RWPE2 (cell line): ENCODE data around the gene LRRC57.

ENCODE experiments used
- ATAC-seq: fragments of 200-7000 bp; cut with Tn5 transposase; 3 replicates; pipeline ENCODE4 v1.9.1; 2021; ENCODE audit warnings: low read depth
- DNase-seq: peaks from one replicate; pipeline ENCODE4 v3.0.0-alpha.2; 2020; ENCODE audit warnings: low spot score
- H3K27ac ChIP-seq: fragments of 450-650 bp; 2 replicates; pipeline ENCODE4 v1.5.1; 2017; ENCODE audit warnings: mild to moderate bottlenecking; ENCODE audit not compliant: poor library complexity, severe bottlenecking
- H3K27me3 ChIP-seq: fragments of 250-450 bp; sonication (Bioruptor Pico); 2 replicates; pipeline ENCODE4 v1.5.1; 2021; ENCODE audit warnings: mild to moderate bottlenecking, moderate library complexity; ENCODE audit not compliant: insufficient read depth, poor library complexity, severe bottlenecking
- H3K36me3 ChIP-seq: fragments of 250-450 bp; sonication (Bioruptor Pico); 2 replicates; pipeline ENCODE4 v1.5.1; 2020; ENCODE audit warnings: low read depth, mild to moderate bottlenecking, moderate library complexity
- H3K4me1 ChIP-seq: fragments of 250-450 bp; sonication (Bioruptor Pico); 2 replicates; pipeline ENCODE4 v1.5.1; 2021; ENCODE audit warnings: mild to moderate bottlenecking, moderate library complexity; ENCODE audit not compliant: insufficient read depth, poor library complexity, severe bottlenecking
- H3K4me3 ChIP-seq: fragments of 250-450 bp; sonication (Bioruptor Pico); 2 replicates; pipeline ENCODE4 v1.5.1; 2021; ENCODE audit warnings: mild to moderate bottlenecking, moderate library complexity; ENCODE audit not compliant: severe bottlenecking
- H3K9me3 ChIP-seq: fragments of 250-450 bp; sonication (Bioruptor Pico); 2 replicates; pipeline ENCODE4 v1.5.1; 2021; ENCODE audit warnings: mild to moderate bottlenecking, moderate library complexity; ENCODE audit not compliant: severe bottlenecking
- TF ChIP-seq, protein P1 (sequence below): fragments of 450-650 bp; IDR thresholded peaks from one replicate; pipeline ENCODE4 v1.5.1; 2017; ENCODE audit warnings: mild to moderate bottlenecking, moderate library complexity; ENCODE audit not compliant: poor library complexity, severe bottlenecking

Gene LRRC57

DNA sequence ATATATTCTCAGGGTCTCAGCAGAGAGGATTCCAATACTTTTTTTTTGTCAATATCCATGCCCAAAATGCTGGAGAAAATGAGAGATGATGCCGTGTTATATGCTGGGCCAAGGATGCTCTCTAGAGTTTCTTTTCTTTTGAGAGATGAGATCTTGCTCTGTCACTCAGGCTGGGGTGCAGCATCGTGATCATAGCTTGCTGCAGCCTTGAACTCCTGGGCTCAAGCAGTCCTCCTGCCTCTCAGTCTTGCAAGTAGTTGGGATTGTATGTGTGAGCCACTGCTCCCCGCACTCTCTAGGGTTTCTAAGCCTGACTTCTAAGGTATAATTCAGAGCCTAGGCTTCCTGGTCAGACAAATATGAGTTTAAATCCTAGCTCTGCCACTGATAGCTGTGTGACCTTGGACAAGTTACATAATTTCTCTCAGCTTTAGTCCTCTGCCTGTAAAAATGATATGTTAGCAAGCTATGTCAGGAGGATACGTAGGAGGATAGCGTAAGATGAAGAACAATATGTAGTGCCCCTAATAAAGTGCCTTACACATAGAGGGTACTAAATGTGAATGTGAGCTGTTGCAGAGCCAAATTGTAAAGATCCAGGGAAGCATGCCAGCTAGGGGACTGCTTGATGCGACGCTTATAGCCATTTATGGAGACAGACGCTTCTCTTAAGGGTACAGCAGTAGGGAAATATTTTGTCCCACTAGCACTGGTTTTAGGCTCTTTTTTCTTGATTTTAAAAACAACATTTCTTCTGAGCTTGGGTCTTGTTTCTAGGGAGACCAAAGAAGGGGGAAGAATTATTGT lies 34.2 kb upstream of the LRRC57 start:
- no peaks in the 10 kb centered on the region for H3K4me1 ChIP-seq
- ATAC-seq (no peak), DNase-seq (no peak)
- H3K36me3 ChIP-seq: no peaks in the 10 kb centered on the region
- no peak overlapping the region for H3K4me3 ChIP-seq
- no peak overlapping the region for H3K27ac ChIP-seq
- TF ChIP-seq, protein P1, sequence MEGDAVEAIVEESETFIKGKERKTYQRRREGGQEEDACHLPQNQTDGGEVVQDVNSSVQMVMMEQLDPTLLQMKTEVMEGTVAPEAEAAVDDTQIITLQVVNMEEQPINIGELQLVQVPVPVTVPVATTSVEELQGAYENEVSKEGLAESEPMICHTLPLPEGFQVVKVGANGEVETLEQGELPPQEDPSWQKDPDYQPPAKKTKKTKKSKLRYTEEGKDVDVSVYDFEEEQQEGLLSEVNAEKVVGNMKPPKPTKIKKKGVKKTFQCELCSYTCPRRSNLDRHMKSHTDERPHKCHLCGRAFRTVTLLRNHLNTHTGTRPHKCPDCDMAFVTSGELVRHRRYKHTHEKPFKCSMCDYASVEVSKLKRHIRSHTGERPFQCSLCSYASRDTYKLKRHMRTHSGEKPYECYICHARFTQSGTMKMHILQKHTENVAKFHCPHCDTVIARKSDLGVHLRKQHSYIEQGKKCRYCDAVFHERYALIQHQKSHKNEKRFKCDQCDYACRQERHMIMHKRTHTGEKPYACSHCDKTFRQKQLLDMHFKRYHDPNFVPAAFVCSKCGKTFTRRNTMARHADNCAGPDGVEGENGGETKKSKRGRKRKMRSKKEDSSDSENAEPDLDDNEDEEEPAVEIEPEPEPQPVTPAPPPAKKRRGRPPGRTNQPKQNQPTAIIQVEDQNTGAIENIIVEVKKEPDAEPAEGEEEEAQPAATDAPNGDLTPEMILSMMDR: no peak
- no peaks in the 10 kb centered on the region for H3K27me3 ChIP-seq
- H3K9me3 ChIP-seq: no peaks in the 10 kb centered on the region

GRCh38 chr15:42581272-42581730 lies 32.7 kb upstream of the LRRC57 start:
- TF ChIP-seq, protein P1: no peak

GRCh38 chr15:42578984-42579537 lies 30.5 kb upstream of the LRRC57 start:
- Histone ChIP-seq H3K27ac (no peak overlapping the region), H3K9me3 (no peaks in the 10 kb centered on the region), H3K4me3 (no peak overlapping the region), H3K4me1 (peaks cover 9% of the 10 kb centered on the region), H3K27me3 (no peaks in the 10 kb centered on the region), H3K36me3 (no peaks in the 10 kb centered on the region)
- TF ChIP-seq, protein P1: no peak
- no peak for DNase-seq
- ATAC-seq: no peak

More at GRCh38 chr15:42581272-42581730, 32.7 kb upstream of the LRRC57 start:
- H3K27ac ChIP-seq: no peak overlapping the region
- H3K4me1 ChIP-seq: peaks cover 4% of the 10 kb centered on the region
- DNase-seq: peak; percentile 87
- peak overlapping the region; percentile 28 for H3K4me3 ChIP-seq
- peak; percentile 98 for ATAC-seq
- no peaks in the 10 kb centered on the region for H3K9me3 ChIP-seq
- no peaks in the 10 kb centered on the region for H3K27me3 ChIP-seq
- no peaks in the 10 kb centered on the region for H3K36me3 ChIP-seq

GRCh38 chr15:42577514-42578031 lies 29.0 kb upstream of the LRRC57 start:
- DNase-seq (no peak), ATAC-seq (no peak)
- Histone ChIP-seq H3K27me3 (no peaks in the 10 kb centered on the region), H3K36me3 (no peaks in the 10 kb centered on the region), H3K4me3 (no peak overlapping the region), H3K4me1 (peaks cover 9% of the 10 kb centered on the region), H3K27ac (no peak overlapping the region), H3K9me3 (no peaks in the 10 kb centered on the region)
- TF ChIP-seq, protein P1: no peak
